ENCODE results near the gene FETUB.

The FETUB gene

DNA sequence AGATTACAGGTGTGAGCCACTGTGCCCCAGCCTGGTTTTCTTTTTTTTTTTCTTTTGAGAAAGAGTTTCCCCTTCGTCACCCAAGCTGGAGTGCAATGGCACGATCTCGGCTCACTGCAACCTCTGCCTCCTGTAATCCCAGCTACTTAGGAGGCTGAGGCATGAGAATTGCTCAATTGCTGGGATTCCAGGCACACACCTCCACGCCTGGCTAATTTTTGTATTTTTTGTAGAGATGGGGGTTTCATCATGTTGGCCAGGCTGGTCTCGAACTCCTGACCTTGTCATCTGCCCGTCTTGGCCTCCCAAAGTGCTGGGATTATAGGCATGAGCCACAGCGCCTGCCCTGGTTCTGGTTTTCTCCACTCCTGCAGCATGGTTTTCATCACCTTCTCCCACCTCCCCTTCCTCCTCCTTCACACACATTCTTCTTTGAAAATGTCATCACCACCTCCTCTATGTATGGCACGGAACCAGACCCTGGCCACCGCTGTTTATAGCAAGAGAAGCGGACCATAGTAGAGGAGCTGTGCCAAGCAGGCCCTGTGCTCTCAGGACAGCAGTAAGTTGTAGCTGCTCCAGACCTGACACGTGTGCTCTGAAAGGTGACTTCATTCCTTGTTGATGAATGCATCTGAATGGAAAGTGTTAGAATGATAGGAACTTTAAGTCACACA lies 42.0 kb upstream of the FETUB start:
- peak; percentile 69 for DNase-seq (ENCODE audit: extremely low read depth, low read depth)
- TF ChIP-seq, protein P1, sequence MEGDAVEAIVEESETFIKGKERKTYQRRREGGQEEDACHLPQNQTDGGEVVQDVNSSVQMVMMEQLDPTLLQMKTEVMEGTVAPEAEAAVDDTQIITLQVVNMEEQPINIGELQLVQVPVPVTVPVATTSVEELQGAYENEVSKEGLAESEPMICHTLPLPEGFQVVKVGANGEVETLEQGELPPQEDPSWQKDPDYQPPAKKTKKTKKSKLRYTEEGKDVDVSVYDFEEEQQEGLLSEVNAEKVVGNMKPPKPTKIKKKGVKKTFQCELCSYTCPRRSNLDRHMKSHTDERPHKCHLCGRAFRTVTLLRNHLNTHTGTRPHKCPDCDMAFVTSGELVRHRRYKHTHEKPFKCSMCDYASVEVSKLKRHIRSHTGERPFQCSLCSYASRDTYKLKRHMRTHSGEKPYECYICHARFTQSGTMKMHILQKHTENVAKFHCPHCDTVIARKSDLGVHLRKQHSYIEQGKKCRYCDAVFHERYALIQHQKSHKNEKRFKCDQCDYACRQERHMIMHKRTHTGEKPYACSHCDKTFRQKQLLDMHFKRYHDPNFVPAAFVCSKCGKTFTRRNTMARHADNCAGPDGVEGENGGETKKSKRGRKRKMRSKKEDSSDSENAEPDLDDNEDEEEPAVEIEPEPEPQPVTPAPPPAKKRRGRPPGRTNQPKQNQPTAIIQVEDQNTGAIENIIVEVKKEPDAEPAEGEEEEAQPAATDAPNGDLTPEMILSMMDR (IDR thresholded peaks at IDR 0.05; ENCODE audit: low read depth, low read length), result no peak

DNA sequence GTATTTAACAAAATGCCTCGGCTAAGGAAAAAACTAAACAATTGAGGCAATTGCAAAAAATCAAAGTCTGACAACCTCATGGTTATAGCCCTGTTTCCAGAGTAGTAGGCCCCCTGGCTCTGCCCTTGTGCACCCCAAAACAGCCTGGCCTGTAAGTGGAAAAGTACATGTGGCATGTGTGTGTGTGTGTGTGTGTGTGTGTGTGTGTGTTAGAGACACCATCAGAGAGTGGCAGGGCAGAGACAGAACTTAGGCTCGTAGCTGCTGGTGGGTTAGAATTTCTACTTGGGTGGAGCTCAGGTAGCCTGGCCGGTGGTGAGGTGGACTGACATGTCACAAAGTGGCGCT lies 41.4 kb upstream of the FETUB start:
- TF ChIP-seq, protein P1 (IDR thresholded peaks at IDR 0.05; ENCODE audit: low read depth, low read length), result no peak
- no peak for DNase-seq (ENCODE audit: extremely low read depth, low read depth)

DNA sequence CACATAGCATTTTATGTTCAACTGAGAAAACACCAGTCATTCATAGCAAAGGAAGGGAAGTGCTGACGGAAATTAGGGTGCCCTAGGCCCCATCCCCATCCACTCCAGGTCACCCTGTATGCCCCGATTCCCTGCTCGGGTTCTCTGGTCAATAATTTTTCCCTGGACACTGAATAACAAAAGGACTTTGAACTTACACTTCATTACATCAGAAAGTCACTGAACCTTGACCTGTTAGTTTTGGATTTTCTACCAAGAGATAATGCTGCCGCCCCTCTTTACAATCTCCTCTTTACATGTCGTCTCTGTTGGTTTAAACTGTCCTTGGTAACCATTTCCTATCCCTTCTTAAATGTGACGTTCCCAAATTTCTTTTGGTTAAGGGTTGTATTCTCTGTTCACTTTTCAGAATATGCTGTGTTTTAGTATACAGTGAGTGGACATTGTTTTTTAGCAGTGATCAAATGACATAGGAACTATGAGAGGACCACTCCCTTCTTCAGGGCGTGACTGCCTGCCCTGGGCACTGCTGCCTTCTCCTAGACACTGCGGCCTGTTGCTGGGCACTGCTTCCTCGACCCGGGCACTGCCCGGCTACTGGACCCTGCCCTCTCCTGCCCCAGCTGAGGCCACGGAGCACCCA lies 40.9 kb upstream of the FETUB start:
- TF ChIP-seq, protein P1 (IDR thresholded peaks at IDR 0.05; ENCODE audit: low read depth, low read length), result no peak

DNA sequence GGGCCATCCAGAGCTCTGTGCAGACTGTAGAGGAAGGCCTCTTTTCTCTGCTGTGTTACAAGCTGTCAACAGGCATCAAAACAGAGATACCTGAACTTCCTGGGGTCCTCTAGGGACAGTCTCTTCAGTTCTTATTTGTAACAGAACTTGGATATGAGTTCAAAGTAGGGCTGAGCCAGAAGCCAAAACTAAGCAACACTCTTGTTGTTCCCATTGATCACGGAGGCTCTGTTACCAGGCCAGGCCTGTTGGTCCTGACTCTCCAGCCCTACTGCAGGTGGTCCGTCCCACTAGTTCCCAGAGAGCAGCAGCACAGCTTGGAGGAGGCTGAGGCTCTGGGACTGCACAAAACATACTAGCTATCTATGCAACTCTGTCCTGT lies 40.4 kb upstream of the FETUB start:
- no peak for DNase-seq (ENCODE audit: extremely low read depth, low read depth)
- TF ChIP-seq, protein P1 (IDR thresholded peaks at IDR 0.05; ENCODE audit: low read depth, low read length), result no peak

More for the DNA sequence above, 40.9 kb upstream of the FETUB start:
- no peak for DNase-seq (ENCODE audit: extremely low read depth, low read depth)

DNA sequence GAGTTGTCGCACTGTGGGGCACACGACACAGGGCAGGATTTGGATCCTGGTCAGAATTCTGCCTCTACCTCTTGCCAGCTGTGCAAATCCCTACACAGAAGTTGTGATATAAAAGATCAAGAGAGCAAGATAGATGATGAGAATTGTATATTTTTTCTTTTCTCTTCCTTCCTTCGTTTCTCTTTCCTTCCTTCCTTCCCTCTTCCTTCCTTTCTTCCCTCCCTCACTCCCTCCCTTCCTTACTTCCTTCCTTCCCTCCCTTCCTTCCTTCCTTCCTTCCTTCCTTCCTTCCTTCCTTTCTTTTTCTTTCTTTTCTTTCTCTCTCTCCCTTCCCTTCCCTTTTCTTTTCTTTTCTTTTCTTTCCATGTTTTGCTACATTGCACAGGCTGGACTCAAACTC lies 39.3 kb upstream of the FETUB start:
- DNase-seq (ENCODE audit: extremely low read depth, low read depth), result no peak
- TF ChIP-seq, protein P1 (IDR thresholded peaks at IDR 0.05; ENCODE audit: low read depth, low read length), result no peak

DNA sequence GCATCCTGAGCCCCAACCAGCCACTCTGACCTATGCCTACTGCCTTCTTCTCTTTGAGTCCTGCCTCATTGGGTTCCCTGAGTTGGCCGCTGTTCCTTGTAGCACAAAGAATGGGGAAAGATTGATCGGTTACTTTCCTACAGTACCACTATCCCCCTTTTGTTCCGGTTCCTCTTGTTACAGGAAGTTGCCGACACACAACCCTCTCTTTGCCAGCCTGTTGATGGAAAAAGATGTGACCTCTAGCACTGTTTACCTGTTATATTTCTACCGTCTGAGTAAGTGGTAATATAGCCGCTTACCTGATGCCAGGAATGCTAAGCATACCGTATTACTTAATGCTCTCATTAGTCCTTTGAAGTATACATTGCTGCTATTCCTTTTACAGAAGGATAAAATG lies 37.0 kb upstream of the FETUB start:
- TF ChIP-seq, protein P1 (IDR thresholded peaks at IDR 0.05; ENCODE audit: low read depth, low read length), result no peak
- no peak for DNase-seq (ENCODE audit: extremely low read depth, low read depth)

DNA sequence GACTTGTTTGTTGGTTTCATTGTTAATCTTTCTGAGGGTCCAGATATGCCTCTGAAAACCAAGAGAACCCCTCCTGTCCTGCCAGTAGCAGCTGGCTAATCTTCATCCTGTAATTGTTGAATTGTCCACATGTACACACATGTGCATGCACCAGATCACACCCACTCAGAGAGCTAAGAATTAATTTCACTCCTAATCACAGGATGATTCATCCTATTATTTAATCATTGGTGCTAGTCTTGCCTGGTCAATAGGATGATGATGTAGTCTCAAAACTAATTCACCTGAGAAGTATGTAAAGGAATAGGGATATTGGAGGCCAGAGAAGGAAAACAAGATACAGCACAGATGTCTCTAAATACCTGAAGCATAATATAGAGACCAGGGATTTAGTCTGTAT lies 35.1 kb upstream of the FETUB start:
- TF ChIP-seq, protein P1 (IDR thresholded peaks at IDR 0.05; ENCODE audit: low read depth, low read length), result no peak
- DNase-seq (ENCODE audit: extremely low read depth, low read depth), result no peak
